Skeletal muscle tissue (tissue), 4 donors: ENCODE measurements around the gene CSTPP1. TPM values are rescaled to one million over a fixed set of nuclear protein-coding genes. Genes with fewer than 3 reads are reported as not detected.
"Not testable (repeated sequence)": the region's sequence is repeated elsewhere in the genome, so short reads cannot be mapped to it uniquely, and the experiment has no call there.

ENCODE experiments used
- H3K27ac ChIP-seq: one replicate; pipeline ENCODE4 v1.7.0; 2013; ENCODE audit warnings: mild to moderate bottlenecking, low read depth, low read length, inconsistent platforms
- H3K27me3 ChIP-seq, 3 donors: one replicate each; pipeline ENCODE4 v1.7.0; 2013; ENCODE audit warnings: low read length in 3 of 3; ENCODE audit not compliant: control insufficient read depth in 3 of 3, insufficient read depth in 3 of 3
- H3K36me3 ChIP-seq, 3 donors: one replicate each; pipeline ENCODE4 v1.7.0; 2013; ENCODE audit warnings: low read length in 3 of 3; ENCODE audit not compliant: control insufficient read depth in 3 of 3, insufficient read depth in 3 of 3
- H3K4me1 ChIP-seq, 3 donors: one replicate each; pipeline ENCODE4 v1.7.0; 2013; ENCODE audit warnings: low read length in 3 of 3, mild to moderate bottlenecking in 3 of 3; ENCODE audit not compliant: control insufficient read depth in 3 of 3, insufficient read depth in 3 of 3
- H3K4me3 ChIP-seq, 3 donors: one replicate each; pipeline ENCODE4 v1.7.0; 2013; ENCODE audit warnings: low read length in 3 of 3
- H3K9ac ChIP-seq, 3 donors: one replicate each; pipeline ENCODE4 v1.7.0; 2013; ENCODE audit warnings: low read length in 3 of 3, mild to moderate bottlenecking in 3 of 3, moderate library complexity in 2 of 3, low read depth in 1 of 3
- H3K9me3 ChIP-seq, 3 donors: one replicate each; pipeline ENCODE4 v1.7.0; 2013; ENCODE audit warnings: low read length in 3 of 3; ENCODE audit not compliant: control insufficient read depth in 3 of 3
- total RNA-seq: library from RNA; depleted of rRNA; stranded (reverse); fragments of >200 nt; gene quantifications from one replicate; pipeline ENCODE4 v1.2.3, GENCODE V29; 2014
- donor health status: Osteomylitis.

Gene CSTPP1
- total RNA-seq, 1 donor from 2014 or later, result 16.7 TPM

- Histone ChIP-seq H3K4me1 (peaks cover 0 to 4% (median 0%) of the 10 kb centered on the region in 3 donors), H3K9me3 (no peaks in the 10 kb centered on the region), H3K9ac (no peak overlapping the region), H3K36me3 (no peaks in the 10 kb centered on the region), H3K27ac (no peak overlapping the region), H3K27me3 (no peaks in the 10 kb centered on the region), H3K4me3 (no peak overlapping the region)
These were observed 134.2 kb downstream of the CSTPP1 start for GRCh38 chr11:47070769-47071168.

GRCh38 chr11:47071341-47071740 is 134.8 kb downstream of the CSTPP1 start:
- Histone ChIP-seq H3K9ac (peak overlapping the region in 1 of 3 donors; percentile 8), H3K9me3 (no peaks in the 10 kb centered on the region), H3K4me3 (no peak overlapping the region), H3K36me3 (no peaks in the 10 kb centered on the region), H3K27me3 (no peaks in the 10 kb centered on the region), H3K27ac (no peak overlapping the region), H3K4me1 (peaks cover 0 to 4% (median 0%) of the 10 kb centered on the region in 3 donors)

- Histone ChIP-seq H3K4me3 (no peak overlapping the region), H3K36me3 (no peaks in the 10 kb centered on the region), H3K9me3 (no peaks in the 10 kb centered on the region), H3K4me1 (peaks cover 0 to 4% (median 0%) of the 10 kb centered on the region in 3 donors), H3K27me3 (no peaks in the 10 kb centered on the region), H3K27ac (no peak overlapping the region), H3K9ac (peak overlapping the region in 1 of 3 donors; percentile 8)
These were observed 135.3 kb downstream of the CSTPP1 start for GRCh38 chr11:47071791-47072261.

GRCh38 chr11:47078751-47079521 is 142.4 kb downstream of the CSTPP1 start:
- Histone ChIP-seq H3K4me1 (no peaks in the 10 kb centered on the region), H3K36me3 (no peaks in the 10 kb centered on the region), H3K27me3 (no peaks in the 10 kb centered on the region), H3K27ac (no peak overlapping the region), H3K9me3 (no peaks in the 10 kb centered on the region), H3K9ac (no peak overlapping the region), H3K4me3 (no peak overlapping the region)

DNA sequence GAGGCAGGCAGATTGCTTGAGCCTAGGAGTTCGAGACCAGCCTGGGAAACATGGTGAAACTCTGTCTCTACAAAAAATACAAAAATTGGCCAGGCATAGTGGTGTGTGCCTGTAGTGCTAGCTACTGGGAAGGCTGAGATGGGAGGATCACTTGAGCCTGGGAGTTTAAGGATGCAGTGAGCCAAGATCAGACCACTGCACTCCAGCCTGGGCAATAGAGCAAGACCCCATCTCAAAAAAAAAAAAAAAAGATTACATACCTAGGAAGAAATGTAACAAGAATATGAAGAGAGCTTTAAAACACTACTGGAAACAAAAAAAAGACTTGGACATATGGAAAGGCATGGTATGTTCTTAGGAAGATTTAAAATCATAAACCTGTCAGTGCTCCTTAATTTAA is 144.2 kb downstream of the CSTPP1 start:
- not testable (repeated sequence) for H3K27me3 ChIP-seq, H3K4me1 ChIP-seq, H3K4me3 ChIP-seq, H3K27ac ChIP-seq, H3K36me3 ChIP-seq, H3K9me3 ChIP-seq, H3K9ac ChIP-seq

DNA sequence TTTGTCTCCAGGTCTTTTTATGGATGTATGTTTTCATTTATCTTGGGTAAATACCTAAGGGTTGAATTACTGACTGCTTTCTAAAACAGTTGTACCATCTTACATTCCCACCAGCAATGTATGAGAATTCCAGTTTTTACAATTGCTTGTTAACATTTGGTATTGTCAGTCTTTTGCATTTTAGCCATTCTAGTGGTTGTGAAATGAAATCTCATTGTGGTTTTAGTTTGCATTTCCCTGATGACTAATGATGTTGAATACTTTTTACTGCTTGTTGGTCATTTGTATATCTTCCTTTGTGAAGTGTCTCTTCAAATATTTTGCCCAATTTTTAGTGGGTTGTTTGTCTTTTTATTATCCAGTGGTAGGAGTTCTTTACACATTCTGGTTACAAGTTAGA is 147.4 kb downstream of the CSTPP1 start:
- H3K36me3 ChIP-seq, result no peaks in the 10 kb centered on the region
- H3K27ac ChIP-seq, result no peak overlapping the region
- no peaks in the 10 kb centered on the region for H3K9me3 ChIP-seq
- H3K27me3 ChIP-seq, result no peaks in the 10 kb centered on the region
- H3K9ac ChIP-seq, result no peak overlapping the region
- no peak overlapping the region for H3K4me3 ChIP-seq
- no peaks in the 10 kb centered on the region for H3K4me1 ChIP-seq

DNA sequence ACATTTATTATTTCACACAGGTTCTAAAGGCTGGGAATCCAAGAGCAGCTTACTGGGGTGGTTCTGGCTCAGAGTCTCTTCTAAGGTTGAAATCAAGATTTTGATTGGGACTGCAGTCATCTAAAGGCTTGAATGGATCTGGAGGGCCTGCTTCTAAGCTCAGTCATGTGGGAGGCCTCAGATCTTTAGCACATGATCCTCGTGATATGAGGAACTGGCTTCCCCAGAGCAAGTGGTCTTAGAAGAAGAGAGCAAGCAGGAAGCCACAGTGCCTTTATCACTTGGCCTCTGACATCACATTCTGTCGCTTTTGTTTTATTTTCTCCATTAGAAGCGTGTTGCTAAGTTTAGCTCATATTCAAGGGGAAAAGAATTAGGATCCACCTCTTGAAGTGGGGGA is 151.2 kb downstream of the CSTPP1 start:
- no peaks in the 10 kb centered on the region for H3K27me3 ChIP-seq
- H3K9me3 ChIP-seq, result no peaks in the 10 kb centered on the region
- no peak overlapping the region for H3K4me3 ChIP-seq
- H3K27ac ChIP-seq, result no peak overlapping the region
- H3K36me3 ChIP-seq, result no peaks in the 10 kb centered on the region
- H3K9ac ChIP-seq, result no peak overlapping the region
- no peaks in the 10 kb centered on the region for H3K4me1 ChIP-seq

- Histone ChIP-seq H3K27me3 (no peaks in the 10 kb centered on the region), H3K9ac (no peak overlapping the region), H3K36me3 (no peaks in the 10 kb centered on the region), H3K27ac (no peak overlapping the region), H3K4me3 (no peak overlapping the region), H3K4me1 (no peaks in the 10 kb centered on the region), H3K9me3 (no peaks in the 10 kb centered on the region)
These were observed 157.0 kb downstream of the CSTPP1 start for GRCh38 chr11:47093541-47093940.

DNA sequence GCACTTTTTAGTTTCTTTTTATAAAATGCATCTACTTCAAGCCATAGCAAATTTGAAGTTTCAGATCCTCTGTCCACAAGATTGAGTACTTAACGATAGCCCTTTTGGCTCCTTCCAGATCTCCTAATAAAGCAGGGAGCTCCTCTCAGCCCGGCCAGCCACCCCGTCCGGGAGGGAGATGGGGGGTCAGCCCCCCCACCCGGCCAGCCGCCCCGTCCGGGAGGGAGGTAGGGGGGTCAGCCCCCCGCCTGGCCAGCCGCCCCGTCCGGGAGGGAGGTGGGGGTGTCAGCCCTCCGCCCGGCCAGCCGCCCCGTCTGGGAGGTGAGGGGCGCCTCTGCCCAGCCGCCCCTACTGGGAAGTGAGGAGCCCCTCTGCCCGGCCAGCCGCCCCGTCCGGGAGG is 160.3 kb downstream of the CSTPP1 start:
- not testable (repeated sequence) for H3K27me3 ChIP-seq, H3K36me3 ChIP-seq, H3K4me3 ChIP-seq, H3K9ac ChIP-seq, H3K27ac ChIP-seq, H3K9me3 ChIP-seq, H3K4me1 ChIP-seq

GRCh38 chr11:47098223-47098622 is 161.7 kb downstream of the CSTPP1 start:
- H3K27me3 ChIP-seq, H3K36me3 ChIP-seq, H3K4me3 ChIP-seq, H3K4me1 ChIP-seq, H3K27ac ChIP-seq, H3K9me3 ChIP-seq, H3K9ac ChIP-seq: not testable (repeated sequence)
